Pancreas (tissue), 10 donors: ENCODE data around the gene VTA1. TPM values are rescaled to one million over a fixed set of nuclear protein-coding genes. Genes with fewer than 3 reads are reported as not detected.

ENCODE experiments used
- ATAC-seq, 4 donors: fragments of 200-7000 bp; cut with Tn5 transposase; one replicate each; pipeline versions ENCODE4 v1.8.0 to v1.9.1; 2020; ENCODE audit warnings: mild to moderate bottlenecking in 4 of 4, moderate library complexity in 4 of 4
- DNase-seq, 6 donors: peaks; one replicate each; pipeline ENCODE4 v3.0.0-alpha.2; 2020
- FAIRE-seq: peaks from 2 replicates; lab custom pipeline; 2012; peaks lifted over from hg19 to GRCh38; lab: Jason Lieb, UNC
- H3K27ac ChIP-seq, 4 donors: fragments of 200-600 bp; sonication (generic); 1 replicate in 3 of 4; 2 replicates in 1 of 4; pipeline versions ENCODE4 v1.5.0 to v1.8.0; 2020
- H3K27me3 ChIP-seq, 4 donors: fragments of 200-600 bp; one replicate each; pipeline ENCODE4 v1.8.0; 2021
- H3K36me3 ChIP-seq, 3 donors: fragments of 200-600 bp; sonication (generic) in 1 of 3; one replicate each; pipeline versions ENCODE4 v1.5.0 to v1.8.0; 2020 to 2021
- H3K4me1 ChIP-seq, 3 donors: fragments of 200-600 bp; one replicate each; pipeline ENCODE4 v1.8.0; 2021
- H3K4me3 ChIP-seq, 4 donors: fragments of 200-600 bp; sonication (generic) in 2 of 4; one replicate each; pipeline versions ENCODE4 v1.5.0 to v1.8.0; 2020 to 2021
- H3K9me3 ChIP-seq, 4 donors: fragments of 200-600 bp; one replicate each; pipeline ENCODE4 v1.8.0; 2021
- CTCF ChIP-seq, 4 donors: fragments of 200-600 bp; sonication (generic) in 3 of 4; IDR thresholded peaks; one replicate each; pipeline versions ENCODE4 v1.5.0 to v1.8.0; 2021; ENCODE audit warnings: antibody characterized with exemption in 4 of 4
- WGBS, 2 donors: extraction: QIAGEN DNeasy Blood & Tissue Kit; methylation state at CpG; one replicate each; pipeline ENCODE4 v1.1.7; 2013; 5-methylcytosine and 5-hydroxymethylcytosine counted together
- intact Hi-C, 3 donors: fragments of 100-400 bp; cut with DNase I; formaldehyde crosslinking; loops; one replicate each; pipeline versions ENCODE4 v1.11.1 to v1.14.2; 2022
- polyA plus RNA-seq, 2 donors: library from polyadenylated mRNA; stranded (reverse); fragments of 200-250 nt; gene quantifications; one replicate each; pipeline ENCODE4 v1.2.3, GENCODE V29; 2013
- total RNA-seq, 6 donors: library from RNA; stranded (reverse); fragmentation: NEBNext Ultra II Directional in 4 of 6; extraction: Animal tissue kit (Norgen Biotek cat#: 25700) in 4 of 6; gene quantifications; one replicate each; pipeline versions ENCODE4 v1.2.1 to v1.2.4, GENCODE V29; 2021 to 2023
- donor health status: healthy with polysubstance abuse.
- donor health status: DM: no; HTN: no; CAD: no; lungs with moderate emphysema.
- donor health status: DM: no; HTN: no; CAD: no.
- donor health status: control.
- donor health status: control.
- donor health status: Bipolar disorder and iron deficiency.
- donor health status: DM: yes; HTN: yes; CAD: no.
- donor health status: DM: no; HTN: no; CAD: no.
- donor health status: DM: no; HTN: no; CAD: no.
- donor health status: DM: yes; HTN: yes; CAD: no.

The VTA1 gene
- total and polyA plus RNA-seq, 8 donors: 6.2 to 20.3 (median 14.1) TPM

DNA sequence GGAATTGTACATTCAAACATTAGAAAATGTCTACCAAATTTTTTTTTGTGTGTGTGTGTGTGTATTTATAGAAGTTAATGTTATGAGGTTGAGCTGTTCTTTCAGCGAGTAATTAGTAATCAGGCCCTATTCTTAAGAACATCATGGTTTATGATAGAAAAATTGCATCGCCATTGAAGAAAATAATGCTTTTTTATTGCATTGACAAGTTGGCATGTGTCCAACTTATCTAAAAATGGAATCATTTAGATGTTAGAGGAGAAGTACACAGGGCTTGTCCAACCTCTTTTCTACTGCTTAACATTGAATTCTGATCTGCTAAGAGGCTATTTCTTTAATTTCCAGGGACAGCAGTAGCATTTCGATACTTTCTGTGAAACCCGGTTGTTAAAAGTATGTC is 93.1 kb downstream of the VTA1 start:
- no peaks in the 10 kb centered on the region for H3K27me3 ChIP-seq
- TF ChIP-seq CTCF (IDR thresholded peaks at IDR 0.05): no peak
- H3K4me3 ChIP-seq: no peak overlapping the region
- ATAC-seq: no peak
- FAIRE-seq: no peak
- 91 to 98% methylated on average over 4 of the region's 4 CpGs for WGBS, 2 donors
- intact Hi-C loops: no loop called here
- DNase-seq: no peak
- no peaks in the 10 kb centered on the region for H3K36me3 ChIP-seq
- no peaks in the 10 kb centered on the region for H3K9me3 ChIP-seq
- H3K4me1 ChIP-seq: no peaks in the 10 kb centered on the region
- H3K27ac ChIP-seq: no peak overlapping the region

DNA sequence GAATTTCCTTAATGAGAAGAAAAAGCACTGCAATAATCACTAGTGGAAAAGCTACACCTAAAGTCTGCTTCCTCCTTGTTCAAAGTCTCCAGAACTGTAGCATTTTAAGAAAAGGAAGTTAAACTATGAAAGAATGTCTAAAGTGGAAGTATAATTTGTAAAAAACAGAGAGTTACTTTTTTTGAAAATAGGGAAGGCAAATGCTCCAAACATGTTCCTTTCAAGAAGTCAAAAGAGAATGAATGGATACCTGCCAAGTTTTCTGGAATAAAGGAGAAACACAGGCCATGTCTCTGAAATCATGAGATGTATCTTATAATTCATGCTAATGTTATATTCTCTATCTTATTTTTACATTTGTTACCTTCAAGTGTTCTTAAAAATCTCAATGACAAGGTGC is 94.0 kb downstream of the VTA1 start:
- no peaks in the 10 kb centered on the region for H3K9me3 ChIP-seq
- no peaks in the 10 kb centered on the region for H3K4me1 ChIP-seq
- no peak for DNase-seq
- no peak for ATAC-seq
- no peak overlapping the region for H3K4me3 ChIP-seq
- no peak for TF ChIP-seq CTCF (IDR thresholded peaks at IDR 0.05)
- no peaks in the 10 kb centered on the region for H3K36me3 ChIP-seq
- H3K27ac ChIP-seq: no peak overlapping the region
- FAIRE-seq: no peak
- intact Hi-C loops: no loop called here
- no peaks in the 10 kb centered on the region for H3K27me3 ChIP-seq

GRCh38 chr6:142242269-142242668 is 95.2 kb downstream of the VTA1 start:
- 37 to 38% methylated on average over 4 of the region's 4 CpGs for WGBS, 2 donors
- Histone ChIP-seq H3K9me3 (no peaks in the 10 kb centered on the region), H3K36me3 (no peaks in the 10 kb centered on the region), H3K4me1 (no peaks in the 10 kb centered on the region), H3K4me3 (no peak overlapping the region), H3K27me3 (no peaks in the 10 kb centered on the region), H3K27ac (no peak overlapping the region)
- ATAC-seq (no peak), FAIRE-seq (no peak), DNase-seq (no peak)
- no peak for TF ChIP-seq CTCF (IDR thresholded peaks at IDR 0.05)
- intact Hi-C loops: no loop called here

GRCh38 chr6:142246960-142247359 is 99.9 kb downstream of the VTA1 start:
- TF ChIP-seq CTCF (IDR thresholded peaks at IDR 0.05): no peak
- 62 to 76% methylated on average over 6 of the region's 6 CpGs for WGBS, 2 donors
- Histone ChIP-seq H3K4me1 (no peaks in the 10 kb centered on the region), H3K27ac (no peak overlapping the region), H3K9me3 (no peaks in the 10 kb centered on the region), H3K27me3 (no peaks in the 10 kb centered on the region), H3K36me3 (no peaks in the 10 kb centered on the region), H3K4me3 (no peak overlapping the region)
- intact Hi-C loops: no loop called here
- ATAC-seq (no peak), FAIRE-seq (no peak), DNase-seq (no peak)

GRCh38 chr6:142249266-142249665 is 102.2 kb downstream of the VTA1 start:
- WGBS, 2 donors: 43 to 56% methylated on average over 3 of the region's 3 CpGs
- Histone ChIP-seq H3K4me1 (no peaks in the 10 kb centered on the region), H3K9me3 (no peaks in the 10 kb centered on the region), H3K36me3 (no peaks in the 10 kb centered on the region), H3K27me3 (no peaks in the 10 kb centered on the region), H3K27ac (no peak overlapping the region), H3K4me3 (no peak overlapping the region)
- no peak for TF ChIP-seq CTCF (IDR thresholded peaks at IDR 0.05)
- FAIRE-seq (no peak), DNase-seq (no peak), ATAC-seq (no peak)
- intact Hi-C loops: no loop called here
